Brain microvascular endothelial cell (primary cell): ENCODE measurements around the gene SDHAF1.

Experiments used
- DNase-seq: peaks from one replicate; pipeline ENCODE4 v3.0.0-alpha.2; 2020
- H3K27ac ChIP-seq: fragments of 250-450 bp; sonication (Bioruptor Pico); 2 replicates; pipeline ENCODE4 v1.5.1; 2020; ENCODE audit warnings: mild to moderate bottlenecking, moderate library complexity
- H3K27me3 ChIP-seq: fragments of 250-450 bp; sonication (Bioruptor Pico); replicated peaks from 2 replicates; pipeline ENCODE4 v1.5.1; 2020; ENCODE audit warnings: mild to moderate bottlenecking
- H3K36me3 ChIP-seq: fragments of 250-450 bp; sonication (Bioruptor Pico); replicated peaks from 2 replicates; pipeline ENCODE4 v1.5.1; 2020; ENCODE audit warnings: mild to moderate bottlenecking
- H3K4me3 ChIP-seq: 2 replicates; pipeline ENCODE4 v1.5.1; 2011; ENCODE audit warnings: low read depth, mild to moderate bottlenecking, control low read depth, low read length, moderate library complexity
- in situ Hi-C: cut with HindIII; loops from 2 replicates; pipeline ENCODE4 v1.10.0; 2017; ENCODE audit warnings: low sequenced_read_pairs, low pct_ligation_motif_present
- TF ChIP-seq, protein P1 (sequence below): IDR thresholded peaks from 2 replicates; pipeline ENCODE4 v1.5.1; 2011; ENCODE audit warnings: low read depth, mild to moderate bottlenecking, moderate library complexity, low read length, control low read depth, inconsistent platforms; ENCODE audit errors: missing control alignments

SDHAF1 gene

DNA sequence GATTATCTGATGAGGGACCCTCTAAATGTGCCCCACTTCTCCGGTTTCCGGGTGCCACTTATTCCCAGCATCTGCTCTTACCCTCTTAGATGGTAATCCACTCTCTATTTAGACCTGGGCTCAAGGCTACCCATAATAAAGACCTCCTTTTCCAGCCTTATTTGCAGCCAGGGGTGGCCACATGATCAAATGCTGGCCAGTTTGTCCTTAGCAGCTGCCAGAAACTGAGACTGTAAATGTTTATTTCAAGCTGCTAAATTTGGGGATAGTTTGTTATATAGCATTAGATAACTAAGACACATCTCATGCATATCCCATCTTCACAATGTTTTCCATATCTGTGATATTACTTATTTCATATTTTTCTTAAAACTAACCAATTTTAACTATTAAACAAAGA is 49.0 kb downstream of the SDHAF1 start:
- H3K27me3 ChIP-seq: no peaks in the 10 kb centered on the region
- no peaks in the 10 kb centered on the region for H3K36me3 ChIP-seq
- DNase-seq: no peak
- no peak overlapping the region for H3K27ac ChIP-seq
- in situ Hi-C loops: no loop called here
- TF ChIP-seq, protein P1, sequence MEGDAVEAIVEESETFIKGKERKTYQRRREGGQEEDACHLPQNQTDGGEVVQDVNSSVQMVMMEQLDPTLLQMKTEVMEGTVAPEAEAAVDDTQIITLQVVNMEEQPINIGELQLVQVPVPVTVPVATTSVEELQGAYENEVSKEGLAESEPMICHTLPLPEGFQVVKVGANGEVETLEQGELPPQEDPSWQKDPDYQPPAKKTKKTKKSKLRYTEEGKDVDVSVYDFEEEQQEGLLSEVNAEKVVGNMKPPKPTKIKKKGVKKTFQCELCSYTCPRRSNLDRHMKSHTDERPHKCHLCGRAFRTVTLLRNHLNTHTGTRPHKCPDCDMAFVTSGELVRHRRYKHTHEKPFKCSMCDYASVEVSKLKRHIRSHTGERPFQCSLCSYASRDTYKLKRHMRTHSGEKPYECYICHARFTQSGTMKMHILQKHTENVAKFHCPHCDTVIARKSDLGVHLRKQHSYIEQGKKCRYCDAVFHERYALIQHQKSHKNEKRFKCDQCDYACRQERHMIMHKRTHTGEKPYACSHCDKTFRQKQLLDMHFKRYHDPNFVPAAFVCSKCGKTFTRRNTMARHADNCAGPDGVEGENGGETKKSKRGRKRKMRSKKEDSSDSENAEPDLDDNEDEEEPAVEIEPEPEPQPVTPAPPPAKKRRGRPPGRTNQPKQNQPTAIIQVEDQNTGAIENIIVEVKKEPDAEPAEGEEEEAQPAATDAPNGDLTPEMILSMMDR: no peak
- no peak overlapping the region for H3K4me3 ChIP-seq
